Esophagus squamous epithelium (tissue), 5 donors: ENCODE results near the gene PEAK1. TPM values are rescaled to one million over a fixed set of nuclear protein-coding genes. Genes with fewer than 3 reads are reported as not detected.

Source experiments
- DNase-seq: peaks from one replicate; lab custom pipeline; 2025; lab: John Stamatoyannopoulos, UW
- H3K27ac ChIP-seq, 4 donors: fragments of 200-600 bp; sonication (generic); one replicate each; pipeline ENCODE4 v1.5.1; 2016 to 2019; ENCODE audit warnings: mild to moderate bottlenecking in 1 of 4
- H3K27me3 ChIP-seq, 4 donors: fragments of 200-600 bp; sonication (generic); 1 replicate in 3 of 4; 2 replicates in 1 of 4; pipeline versions ENCODE4 v1.5.1 to v1.6.0; 2017 to 2021; ENCODE audit warnings: antibody characterized with exemption in 1 of 4
- H3K36me3 ChIP-seq, 3 donors: fragments of 200-600 bp; sonication (generic); one replicate each; pipeline ENCODE4 v1.5.1; 2016 to 2019
- H3K4me1 ChIP-seq, 3 donors: fragments of 200-600 bp; sonication (generic); one replicate each; pipeline ENCODE4 v1.5.1; 2017 to 2019
- H3K4me3 ChIP-seq, 4 donors: fragments of 200-600 bp; sonication (generic); 1 replicate in 3 of 4; 2 replicates in 1 of 4; pipeline ENCODE4 v1.5.1; 2016 to 2019; ENCODE audit warnings: mild to moderate bottlenecking in 2 of 4, moderate library complexity in 1 of 4
- H3K9me3 ChIP-seq, 3 donors: fragments of 200-600 bp; sonication (generic); one replicate each; pipeline ENCODE4 v1.5.1; 2016 to 2019
- POLR2A ChIP-seq, 4 donors: fragments of 450-650 bp; IDR thresholded peaks; one replicate each; pipeline ENCODE4 v1.6.1; 2017; ENCODE audit warnings: antibody characterized with exemption in 4 of 4, mild to moderate bottlenecking in 4 of 4, moderate library complexity in 3 of 4
- WGBS, 2 donors: methylation state at CpG; one replicate each; pipeline ENCODE4 v1.1.5; 2018; 5-methylcytosine and 5-hydroxymethylcytosine counted together
- intact Hi-C: fragments of 100-400 bp; cut with DNase I; formaldehyde crosslinking; loops from one replicate; pipeline ENCODE4 v1.15.0; 2022
- total RNA-seq, 4 donors: library from RNA; depleted of rRNA; stranded (reverse); fragments of >200 nt; gene quantifications; one replicate each; pipeline ENCODE4 v1.1.0, GENCODE V29; 2016
- TF ChIP-seq, protein P1 (sequence below), 6 experiments: fragments of 450-650 bp in 4 of 6; fragments of 200-600 bp in 2 of 6; sonication (generic) in 2 of 6; IDR thresholded peaks; one replicate each; pipeline ENCODE4 v1.5.1; 2016 to 2019; ENCODE audit warnings: antibody characterized with exemption in 6 of 6, mild to moderate bottlenecking in 4 of 6, moderate library complexity in 4 of 6
- donor health status: DM: yes; HTN: yes; CAD: no.

The PEAK1 gene, protein sequence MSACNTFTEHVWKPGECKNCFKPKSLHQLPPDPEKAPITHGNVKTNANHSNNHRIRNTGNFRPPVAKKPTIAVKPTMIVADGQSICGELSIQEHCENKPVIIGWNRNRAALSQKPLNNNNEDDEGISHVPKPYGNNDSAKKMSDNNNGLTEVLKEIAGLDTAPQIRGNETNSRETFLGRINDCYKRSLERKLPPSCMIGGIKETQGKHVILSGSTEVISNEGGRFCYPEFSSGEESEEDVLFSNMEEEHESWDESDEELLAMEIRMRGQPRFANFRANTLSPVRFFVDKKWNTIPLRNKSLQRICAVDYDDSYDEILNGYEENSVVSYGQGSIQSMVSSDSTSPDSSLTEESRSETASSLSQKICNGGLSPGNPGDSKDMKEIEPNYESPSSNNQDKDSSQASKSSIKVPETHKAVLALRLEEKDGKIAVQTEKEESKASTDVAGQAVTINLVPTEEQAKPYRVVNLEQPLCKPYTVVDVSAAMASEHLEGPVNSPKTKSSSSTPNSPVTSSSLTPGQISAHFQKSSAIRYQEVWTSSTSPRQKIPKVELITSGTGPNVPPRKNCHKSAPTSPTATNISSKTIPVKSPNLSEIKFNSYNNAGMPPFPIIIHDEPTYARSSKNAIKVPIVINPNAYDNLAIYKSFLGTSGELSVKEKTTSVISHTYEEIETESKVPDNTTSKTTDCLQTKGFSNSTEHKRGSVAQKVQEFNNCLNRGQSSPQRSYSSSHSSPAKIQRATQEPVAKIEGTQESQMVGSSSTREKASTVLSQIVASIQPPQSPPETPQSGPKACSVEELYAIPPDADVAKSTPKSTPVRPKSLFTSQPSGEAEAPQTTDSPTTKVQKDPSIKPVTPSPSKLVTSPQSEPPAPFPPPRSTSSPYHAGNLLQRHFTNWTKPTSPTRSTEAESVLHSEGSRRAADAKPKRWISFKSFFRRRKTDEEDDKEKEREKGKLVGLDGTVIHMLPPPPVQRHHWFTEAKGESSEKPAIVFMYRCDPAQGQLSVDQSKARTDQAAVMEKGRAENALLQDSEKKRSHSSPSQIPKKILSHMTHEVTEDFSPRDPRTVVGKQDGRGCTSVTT (N-terminal part only)
- total RNA-seq = 10 to 100 TPM in 3 of 4 donors, 1 to 10 TPM in 1; 8.6 to 47.3 (median 14.0) TPM

DNA sequence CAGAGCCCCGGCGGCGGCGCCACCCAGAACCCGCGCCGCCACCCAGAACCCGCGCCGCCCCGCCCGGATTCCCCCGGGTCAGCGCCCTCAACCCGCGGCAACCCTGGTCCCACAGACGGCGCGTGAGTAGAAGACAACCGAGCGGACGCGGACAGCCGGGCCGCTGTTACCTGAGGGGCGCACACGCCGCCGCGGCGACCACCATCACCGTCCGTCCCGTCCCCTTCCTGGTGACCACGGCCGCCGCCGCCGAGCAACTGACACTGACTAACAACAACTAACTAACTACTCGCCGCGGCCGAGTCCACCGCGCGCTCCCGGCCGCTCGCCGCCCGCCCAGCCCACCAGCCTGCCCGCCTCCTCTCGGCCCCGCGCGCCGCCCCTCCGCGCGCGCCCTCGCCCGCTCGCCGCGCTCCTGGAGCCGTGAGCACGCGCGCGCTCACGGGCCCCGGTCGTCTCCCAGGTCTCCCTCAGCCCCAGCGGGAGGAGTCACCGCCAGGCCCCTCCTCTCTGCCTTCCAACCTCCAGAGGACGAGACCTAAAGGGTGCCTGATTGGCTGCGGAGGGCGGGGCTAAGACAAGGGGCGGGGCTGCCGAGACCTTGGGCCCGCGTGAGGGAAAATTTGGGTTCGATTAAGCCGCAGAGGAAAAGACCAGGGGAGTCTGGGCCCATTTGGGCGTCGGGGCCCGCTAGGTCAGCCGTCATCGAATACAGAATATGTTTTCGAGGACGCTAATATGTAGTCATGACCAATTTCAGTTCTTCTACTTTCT is at the start of gene PEAK1:
TSS of gene PEAK1 (minus strand) at position 269 of the 774 bp plus-strand sequence. CDS start 238,178 bp downstream, outside the sequence.
- WGBS, 2 donors = 0% methylated on average over 11 to 20 of the region's 92 CpGs
- DNase-seq = peak; percentile 93
- Histone ChIP-seq H3K27ac (peak within 1 kb of the TSS; percentile 92 to 98 (median 96)), H3K9me3 (no peaks in the 10 kb centered on the region), H3K4me3 (peak within 1 kb of the TSS; percentile 66 to 92 (median 92)), H3K27me3 (no peaks in the 10 kb centered on the region), H3K36me3 (no peaks in the 10 kb centered on the region), H3K4me1 (peaks cover 9 to 66% (median 21%) of the 10 kb centered on the region in 3 donors)
- TF ChIP-seq POLR2A (IDR thresholded peaks at IDR 0.05) = peak in 3 of 4 donors; percentile 18 to 90 (median 85)
- TF ChIP-seq, protein P1, sequence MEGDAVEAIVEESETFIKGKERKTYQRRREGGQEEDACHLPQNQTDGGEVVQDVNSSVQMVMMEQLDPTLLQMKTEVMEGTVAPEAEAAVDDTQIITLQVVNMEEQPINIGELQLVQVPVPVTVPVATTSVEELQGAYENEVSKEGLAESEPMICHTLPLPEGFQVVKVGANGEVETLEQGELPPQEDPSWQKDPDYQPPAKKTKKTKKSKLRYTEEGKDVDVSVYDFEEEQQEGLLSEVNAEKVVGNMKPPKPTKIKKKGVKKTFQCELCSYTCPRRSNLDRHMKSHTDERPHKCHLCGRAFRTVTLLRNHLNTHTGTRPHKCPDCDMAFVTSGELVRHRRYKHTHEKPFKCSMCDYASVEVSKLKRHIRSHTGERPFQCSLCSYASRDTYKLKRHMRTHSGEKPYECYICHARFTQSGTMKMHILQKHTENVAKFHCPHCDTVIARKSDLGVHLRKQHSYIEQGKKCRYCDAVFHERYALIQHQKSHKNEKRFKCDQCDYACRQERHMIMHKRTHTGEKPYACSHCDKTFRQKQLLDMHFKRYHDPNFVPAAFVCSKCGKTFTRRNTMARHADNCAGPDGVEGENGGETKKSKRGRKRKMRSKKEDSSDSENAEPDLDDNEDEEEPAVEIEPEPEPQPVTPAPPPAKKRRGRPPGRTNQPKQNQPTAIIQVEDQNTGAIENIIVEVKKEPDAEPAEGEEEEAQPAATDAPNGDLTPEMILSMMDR (IDR thresholded peaks at IDR 0.05) = no peak
- intact Hi-C loops = no loop called here

DNA sequence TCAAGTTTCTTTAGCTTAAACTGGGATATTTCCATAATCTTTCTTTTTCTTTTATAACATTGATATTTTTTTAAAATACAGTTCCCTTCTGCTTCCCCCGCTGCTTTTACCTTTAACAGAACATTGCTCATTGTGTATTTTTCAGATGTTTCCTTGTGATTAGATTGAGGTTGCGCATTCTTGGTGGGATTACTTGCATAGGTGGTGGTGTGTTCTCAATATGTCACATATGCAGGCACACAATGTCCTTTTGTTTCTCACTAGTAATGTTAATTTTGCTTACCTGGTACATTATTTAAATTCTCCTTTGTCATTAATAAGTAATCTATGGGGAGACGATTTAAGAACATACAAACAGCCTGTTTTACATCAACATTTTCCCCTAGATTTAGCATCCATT is 49.0 kb upstream of the PEAK1 start:
- no peak overlapping the region for H3K4me3 ChIP-seq
- peaks cover 11 to 99% (median 13%) of the 10 kb centered on the region in 3 donors for H3K36me3 ChIP-seq
- no peaks in the 10 kb centered on the region for H3K9me3 ChIP-seq
- 87% methylated on average over 3 of the region's 3 CpGs for WGBS, 2 donors
- DNase-seq = no peak
- no peaks in the 10 kb centered on the region for H3K27me3 ChIP-seq
- no peak overlapping the region for H3K27ac ChIP-seq
- H3K4me1 ChIP-seq = no peaks in the 10 kb centered on the region
- TF ChIP-seq POLR2A (IDR thresholded peaks at IDR 0.05) = no peak
- TF ChIP-seq, protein P1 (IDR thresholded peaks at IDR 0.05) = no peak
- intact Hi-C loops = no loop called here

DNA sequence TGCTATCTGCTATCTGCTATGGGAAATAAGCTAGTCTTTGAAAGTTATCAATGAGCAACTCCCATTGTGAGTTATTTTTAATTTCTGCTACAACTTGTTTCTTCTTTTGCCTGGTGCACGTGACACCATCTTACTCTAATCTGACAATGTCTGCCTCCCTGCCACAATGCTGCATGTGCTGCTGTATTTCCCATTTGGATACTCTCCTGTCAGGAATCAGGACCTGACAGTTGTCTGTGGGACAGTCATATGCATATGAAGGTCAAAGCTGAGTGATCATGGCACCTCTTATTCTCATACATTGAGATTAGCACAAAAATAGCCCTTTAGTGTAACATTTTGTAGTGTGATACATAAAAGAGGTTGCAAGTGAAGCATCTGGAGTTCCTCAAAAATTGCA is 46.6 kb upstream of the PEAK1 start:
- no peaks in the 10 kb centered on the region for H3K27me3 ChIP-seq
- TF ChIP-seq, protein P1 (IDR thresholded peaks at IDR 0.05) = no peak
- TF ChIP-seq POLR2A (IDR thresholded peaks at IDR 0.05) = no peak
- no peaks in the 10 kb centered on the region for H3K9me3 ChIP-seq
- no peak overlapping the region for H3K27ac ChIP-seq
- no peaks in the 10 kb centered on the region for H3K4me1 ChIP-seq
- no peak for DNase-seq
- 81 to 100% methylated on average over 1 of the region's 1 CpG for WGBS, 2 donors
- H3K36me3 ChIP-seq = peaks cover 4 to 82% (median 4%) of the 10 kb centered on the region in 3 donors
- H3K4me3 ChIP-seq = no peak overlapping the region
- intact Hi-C loops = no loop called here

DNA sequence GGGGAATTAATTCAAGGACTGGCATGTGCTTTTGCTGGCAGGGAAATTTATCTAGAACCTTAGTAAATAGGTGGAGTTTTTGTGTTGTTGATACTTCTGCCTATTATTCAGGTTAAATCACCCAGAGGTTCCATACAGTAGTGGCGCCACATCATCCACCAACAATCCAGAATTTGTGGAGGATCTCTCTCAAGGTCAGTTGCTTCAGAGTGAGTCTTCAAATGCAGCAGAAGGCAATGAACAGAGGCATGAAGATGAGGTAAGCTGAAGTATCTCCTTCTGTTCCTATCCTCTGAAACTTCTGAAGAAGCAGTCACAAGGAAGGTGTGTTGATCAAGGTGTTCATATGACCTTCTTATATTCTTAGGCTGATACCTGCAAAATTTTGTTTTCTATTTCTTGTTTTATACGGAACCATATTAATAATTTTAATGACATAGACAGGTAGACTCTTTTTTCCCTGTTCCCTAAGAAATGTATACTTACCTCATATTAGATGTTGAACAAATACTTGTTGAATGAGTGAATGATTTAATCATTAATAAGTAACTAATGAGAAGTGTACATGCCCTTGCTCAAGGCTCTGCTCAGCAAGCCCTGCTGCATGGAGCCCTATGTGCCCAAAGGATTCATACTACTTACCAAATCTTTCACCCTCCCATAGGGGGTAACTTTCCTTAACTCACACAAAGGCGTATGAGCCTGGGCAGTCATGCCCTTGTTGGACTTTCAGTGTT is 44.4 kb upstream of the PEAK1 start:
- Histone ChIP-seq H3K9me3 (no peaks in the 10 kb centered on the region), H3K27me3 (no peaks in the 10 kb centered on the region), H3K36me3 (peaks cover 0 to 80% (median 0%) of the 10 kb centered on the region in 3 donors), H3K27ac (no peak overlapping the region), H3K4me1 (no peaks in the 10 kb centered on the region), H3K4me3 (no peak overlapping the region)
- intact Hi-C loops = no loop called here
- WGBS, 2 donors = 95 to 99% methylated on average over 3 of the region's 3 CpGs
- TF ChIP-seq POLR2A (IDR thresholded peaks at IDR 0.05) = no peak
- TF ChIP-seq, protein P1 (IDR thresholded peaks at IDR 0.05) = no peak
- DNase-seq = no peak
